Mammary epithelial cell (primary cell): Measurements from ENCODE around the gene LRRC73.

Source experiments
- CTCF ChIP-seq, 2 donors: IDR thresholded peaks in 1 of 2; conservative IDR thresholded peaks in 1 of 2; 2 replicates each; pipeline ENCODE4 v1.5.1; 2011 to 2012; ENCODE audit warnings: inconsistent platforms in 2 of 2, low read length in 2 of 2, mild to moderate bottlenecking in 2 of 2, control low read depth in 1 of 2, low read depth in 1 of 2; ENCODE audit not compliant: insufficient read depth in 1 of 2; ENCODE audit errors: extremely low read depth in 1 of 2
- EZH2 ChIP-seq: IDR thresholded peaks from 2 replicates; pipeline ENCODE4 v1.6.1; 2012; ENCODE audit warnings: low read length, inconsistent platforms, borderline replicate concordance

- TF ChIP-seq CTCF (conservative IDR thresholded peaks at IDR 0.05 in 1 of 2, IDR thresholded peaks at IDR 0.05 in 1 of 2; ENCODE audit: extremely low read depth in 1 of 2, insufficient read depth in 1 of 2, low read depth in 1 of 2, low read length in 2 of 2) (no peak), EZH2 (no peak)
These were observed 38.7 kb downstream of the LRRC73 start for GRCh38 chr6:43471399-43471798.
